Transverse colon (tissue), 3 donors: ENCODE measurements around the gene HMGXB3.

ENCODE experiments used
- CTCF ChIP-seq, 5 experiments: fragments of 200-600 bp in 3 of 5; fragments of 450-650 bp in 2 of 5; sonication (generic) in 3 of 5; IDR thresholded peaks; 1 replicate in 2 of 5; 2 replicates in 3 of 5; pipeline ENCODE4 v1.5.1; 2016 to 2017; ENCODE audit warnings: antibody characterized with exemption in 5 of 5, inconsistent platforms in 3 of 5, mild to moderate bottlenecking in 2 of 5, moderate library complexity in 1 of 5
- EP300 ChIP-seq: sonication (generic); formaldehyde crosslinking; IDR thresholded peaks from one replicate; pipeline ENCODE4 v1.6.1; 2017; ENCODE audit warnings: antibody characterized with exemption, low read depth
- POLR2A ChIP-seq: fragments of 450-650 bp; IDR thresholded peaks from one replicate; pipeline ENCODE4 v1.6.1; 2016; ENCODE audit warnings: antibody characterized with exemption, mild to moderate bottlenecking, moderate library complexity

DNA sequence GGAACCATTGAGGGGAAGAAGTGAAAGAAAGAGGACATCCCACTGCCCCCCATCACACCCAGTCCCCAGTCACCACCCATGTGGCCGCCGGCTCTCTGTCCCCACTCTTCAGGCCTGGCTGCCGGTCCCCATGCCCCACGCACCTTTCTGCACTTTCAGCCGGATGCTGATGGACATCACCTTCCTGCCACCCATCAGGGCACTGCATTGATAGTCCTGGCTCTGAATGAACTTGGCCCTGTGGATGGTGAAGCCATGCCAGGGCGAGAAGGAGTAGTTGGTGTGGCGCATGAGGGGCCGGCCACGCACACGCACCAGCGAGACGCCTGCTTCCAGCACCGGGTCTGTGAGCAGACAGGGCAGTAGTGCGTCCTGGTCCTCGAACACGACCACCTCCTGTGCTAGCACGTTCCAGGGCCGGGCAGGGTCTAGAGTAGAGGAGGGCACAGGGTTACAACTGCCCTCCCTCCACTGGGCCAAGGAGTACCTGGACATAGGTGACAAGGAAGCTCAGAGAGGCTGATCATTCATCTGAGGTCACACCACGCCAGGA, 79.4 kb downstream of the HMGXB3 start:
- TF ChIP-seq CTCF (IDR thresholded peaks at IDR 0.05) (no peak), POLR2A (no peak), EP300 (no peak)
